ENCODE measurements around the gene FAM200A.
A peak's percentile ranks its signal among the peaks of the same experiment; 100 is the strongest.
"Not testable (repeated sequence)": the region's sequence is repeated elsewhere in the genome, so short reads cannot be mapped to it uniquely, and the experiment has no call there.

FAM200A gene

DNA sequence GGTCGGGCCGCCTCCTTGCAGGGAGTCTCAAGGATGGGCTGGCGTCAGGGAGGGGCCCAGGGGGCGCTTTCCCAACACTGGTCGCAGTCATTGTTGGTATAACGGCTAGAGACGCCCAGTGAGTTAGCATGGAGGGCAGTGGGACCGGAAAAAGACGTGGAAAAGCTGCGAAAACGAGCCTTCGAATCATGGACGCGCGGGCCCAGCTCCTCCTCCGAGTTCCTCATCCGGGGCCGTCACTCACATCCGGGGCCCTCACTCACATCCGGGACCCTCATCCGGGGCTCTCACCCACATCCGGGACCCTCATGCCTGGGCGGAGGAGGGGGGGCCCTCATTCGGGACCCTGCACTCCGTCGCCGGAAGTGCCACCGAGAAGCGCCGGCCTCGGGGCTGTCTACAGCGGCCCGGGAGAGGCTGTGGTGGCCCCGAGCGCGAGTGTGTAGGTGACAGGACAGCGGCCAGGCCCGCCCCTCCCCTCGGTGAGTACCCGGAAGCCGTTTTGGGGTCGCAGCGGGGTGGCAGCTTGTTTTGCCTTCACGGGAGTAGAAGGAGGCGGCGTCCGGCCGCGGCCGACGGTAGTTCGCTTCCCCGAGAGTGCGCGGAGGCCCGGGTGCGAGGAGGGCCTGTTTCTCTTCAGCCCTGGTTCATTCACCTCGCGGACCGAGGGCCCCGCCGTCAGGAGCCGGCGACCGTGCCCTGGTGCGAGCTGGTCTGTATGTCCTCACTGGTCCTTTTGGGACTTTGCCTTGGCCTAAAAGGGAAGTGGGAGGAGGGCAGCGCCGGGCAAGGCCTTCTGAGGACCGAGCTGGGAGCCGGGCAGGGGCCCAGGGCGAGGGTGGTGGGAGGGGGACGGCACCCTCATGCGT is 6.6 kb upstream of the FAM200A start, which contains the start of gene ZNF655:
ZNF655 (plus strand) TSS at position 337 of the 869 bp plus-strand sequence. CDS start 1,918 bp downstream, outside the sequence.
- peak; percentile 70 for DNase-seq

DNA sequence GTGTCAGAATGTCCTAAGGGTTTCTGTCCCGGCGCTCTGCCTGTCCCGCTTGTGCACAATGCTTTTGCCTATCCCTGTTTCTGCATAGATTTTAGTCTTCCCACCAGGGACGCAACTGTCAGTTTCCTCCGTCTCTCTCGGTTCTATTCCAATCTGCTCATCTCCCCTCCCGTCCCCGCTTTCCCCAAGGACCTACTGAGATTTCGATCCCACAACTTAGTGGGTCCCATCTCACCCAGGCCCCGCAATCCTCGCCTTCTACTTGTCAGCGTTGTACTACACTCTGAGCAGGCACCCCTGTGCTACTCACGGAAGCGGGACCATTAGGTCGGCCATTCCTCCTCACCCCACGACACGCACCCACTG is 6.0 kb upstream of the FAM200A start:
- no peak for DNase-seq

DNA sequence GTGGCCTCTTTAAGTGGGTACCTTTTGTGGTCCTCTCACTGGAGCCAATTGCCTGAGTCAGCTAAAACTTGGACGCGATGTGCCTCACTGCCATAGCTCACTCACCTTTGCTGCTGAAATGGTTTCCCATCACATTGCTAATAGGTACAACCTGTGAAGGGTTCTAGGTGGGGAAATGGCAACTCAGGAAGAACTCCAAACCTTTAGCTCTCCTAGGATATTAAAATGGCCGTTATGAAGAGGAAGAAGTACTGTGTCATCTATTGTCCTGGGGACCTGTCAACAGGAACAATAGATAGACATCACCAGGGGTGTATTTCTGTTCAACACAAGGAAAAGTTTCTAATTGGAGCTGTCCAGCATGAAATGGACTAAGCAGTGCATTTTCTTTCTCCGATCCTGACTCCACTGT is 5.3 kb upstream of the FAM200A start:
- DNase-seq: no peak

DNA sequence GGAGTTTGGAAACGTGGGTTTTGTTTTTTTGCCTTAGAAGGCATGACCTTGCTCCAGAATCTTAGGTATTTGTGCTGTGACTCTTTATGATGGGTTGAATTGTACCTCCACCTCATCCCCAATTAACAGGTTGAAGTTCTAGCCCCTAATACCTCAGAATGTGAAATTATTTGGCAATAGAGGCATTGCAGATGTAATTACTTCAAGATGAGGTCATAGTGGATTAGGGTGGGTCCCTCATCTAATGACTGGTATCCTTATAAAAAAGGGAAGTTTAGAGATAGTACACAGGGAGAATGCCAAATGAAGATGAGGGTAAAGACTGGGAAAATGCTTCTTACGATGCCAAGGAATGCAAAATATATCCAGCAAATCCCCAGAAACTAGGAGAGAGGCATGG is 3.0 kb upstream of the FAM200A start:
- no peak for DNase-seq

DNA sequence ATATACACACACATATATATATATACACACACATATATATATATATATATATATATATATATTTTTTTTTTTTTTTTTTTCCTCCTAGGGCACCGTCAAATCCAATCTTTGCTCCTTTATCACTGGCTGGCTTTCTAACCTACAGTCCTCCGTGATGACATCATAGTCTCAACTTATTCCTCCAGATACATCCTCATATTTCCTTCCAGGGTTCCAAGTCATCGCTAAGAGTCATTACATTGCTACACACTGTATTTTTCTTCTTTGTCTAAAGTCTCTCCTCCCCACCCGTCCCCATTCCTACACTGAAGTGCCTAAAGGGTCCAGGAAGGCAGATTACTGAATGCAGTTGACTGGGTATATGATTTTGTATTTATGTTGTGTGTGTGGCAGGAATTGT is 1.1 kb upstream of the FAM200A start:
- no peak for DNase-seq

DNA sequence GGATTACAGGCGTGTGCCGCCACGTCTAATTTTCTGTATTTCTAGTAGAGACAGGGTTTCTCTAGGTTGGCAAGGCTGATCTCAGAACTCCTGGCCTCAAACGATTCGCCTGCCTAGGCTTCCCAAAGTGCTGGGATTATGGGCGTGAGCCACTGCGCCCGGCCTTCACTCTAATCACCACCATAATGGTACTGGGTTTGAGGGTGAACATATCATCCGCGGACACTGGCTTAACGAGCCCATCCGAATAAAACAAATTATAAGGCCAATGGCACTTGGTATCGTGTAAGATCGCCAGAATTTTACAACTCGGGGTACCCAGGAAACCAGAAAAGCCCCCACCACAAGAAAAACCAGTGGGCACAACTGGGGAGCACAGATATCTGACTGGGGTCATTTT is 580 bp downstream of the FAM200A start:
- DNase-seq: no peak

DNA sequence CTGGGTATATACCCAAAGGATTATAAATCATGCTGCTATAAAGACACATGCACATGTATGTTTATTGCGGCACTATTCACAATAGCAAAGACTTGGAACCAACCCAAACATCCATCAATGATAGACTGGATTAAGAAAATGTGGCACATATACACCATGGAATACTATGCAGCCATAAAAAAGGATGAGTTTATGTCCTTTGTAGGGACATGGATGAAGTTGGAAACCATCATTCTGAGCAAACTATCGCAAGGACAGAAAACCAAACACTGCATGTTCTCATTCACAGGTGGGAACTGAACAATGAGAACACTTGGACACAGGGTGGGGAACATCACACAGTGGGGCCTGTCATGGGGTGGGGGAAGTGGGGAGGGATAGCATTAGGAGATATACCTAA is 2.4 kb downstream of the FAM200A start:
- DNase-seq: not testable (repeated sequence)

DNA sequence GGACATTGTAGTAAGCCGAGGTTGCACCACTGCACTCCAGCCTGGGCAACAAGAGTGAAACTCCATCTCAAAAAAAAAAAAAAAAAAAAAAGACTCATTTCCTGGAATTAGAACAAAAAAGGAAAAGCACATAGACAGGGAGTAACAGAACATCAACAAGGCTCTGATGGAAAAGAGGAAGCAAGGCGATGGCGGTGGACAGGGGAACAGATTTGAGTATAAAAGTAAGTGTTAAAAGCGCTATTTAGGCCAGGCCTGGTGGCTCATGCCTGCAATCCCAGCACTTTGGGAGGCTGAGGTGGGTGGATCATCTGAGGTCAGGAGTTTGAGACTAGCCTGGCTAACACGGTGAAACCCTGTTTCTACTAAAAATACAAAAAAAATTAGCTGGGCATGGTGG is 6.6 kb downstream of the FAM200A start:
- not testable (repeated sequence) for DNase-seq

DNA sequence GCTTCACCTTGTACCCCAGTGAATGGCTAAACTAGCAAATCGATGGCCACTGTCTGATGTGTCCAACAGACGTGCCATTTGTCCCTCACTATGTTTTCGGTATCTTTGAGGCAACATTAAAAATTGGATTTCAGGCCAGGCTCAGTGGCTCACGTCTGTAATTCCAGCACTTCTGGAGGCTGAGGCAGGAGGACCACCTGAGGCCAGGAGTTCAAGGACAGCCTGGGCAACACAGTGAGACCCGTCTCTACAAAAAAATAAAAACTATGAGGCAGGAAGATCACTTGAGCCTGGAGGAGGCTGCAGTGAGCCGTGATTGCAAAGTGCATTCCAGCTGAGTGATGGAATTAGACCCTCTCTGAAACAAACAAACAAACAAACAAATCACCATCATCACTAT is 8.0 kb downstream of the FAM200A start:
- DNase-seq: no peak

DNA sequence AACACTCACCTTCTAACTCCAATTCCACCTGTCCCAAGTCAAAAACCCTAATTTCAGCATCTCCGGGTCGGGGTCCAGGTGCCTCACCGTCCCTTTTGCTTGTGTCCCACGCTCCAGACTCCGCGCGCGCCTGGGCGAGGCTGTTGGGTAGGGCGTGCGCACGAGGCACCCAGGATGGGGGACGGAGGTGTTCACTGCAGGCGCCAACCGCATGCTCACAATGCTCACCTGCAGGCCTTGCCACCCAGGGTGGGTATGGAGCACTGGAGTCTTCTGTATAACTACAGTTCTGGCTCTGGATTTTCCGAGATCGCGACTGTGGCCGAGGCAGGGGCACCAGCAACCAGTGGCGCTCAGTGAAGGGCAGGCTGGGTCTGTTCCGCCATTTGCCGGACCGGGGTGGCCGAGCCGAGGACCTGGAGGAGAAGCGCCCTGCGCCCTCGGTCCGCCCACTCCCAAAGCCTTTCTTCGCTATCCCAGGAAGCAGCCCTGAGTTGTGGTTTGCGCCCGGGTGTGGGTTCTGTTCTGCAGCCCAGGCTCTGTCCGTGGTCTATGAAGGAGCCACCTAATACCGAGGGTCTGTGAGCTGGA is 8.7 kb downstream of the FAM200A start:
- DNase-seq: no peak

DNA sequence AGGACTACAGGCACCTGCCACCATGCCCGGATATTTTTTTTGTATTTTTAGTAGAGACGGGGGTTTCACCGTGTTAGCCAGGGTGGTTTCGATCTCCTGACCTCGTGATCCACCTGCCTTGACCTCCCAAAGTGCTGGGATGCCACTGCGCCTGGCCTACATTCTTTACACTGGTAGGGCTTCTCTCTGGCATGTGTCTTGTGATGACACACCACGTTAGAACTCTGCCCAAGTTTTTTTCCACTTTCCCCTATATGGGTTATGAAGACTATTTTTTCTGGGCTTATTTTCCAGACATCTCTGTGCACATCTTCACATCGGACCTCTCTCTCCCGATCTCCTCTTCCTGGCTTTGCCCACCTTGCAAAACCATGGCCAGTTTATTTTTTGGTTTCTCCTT is 10.7 kb downstream of the FAM200A start:
- DNase-seq: no peak

DNA sequence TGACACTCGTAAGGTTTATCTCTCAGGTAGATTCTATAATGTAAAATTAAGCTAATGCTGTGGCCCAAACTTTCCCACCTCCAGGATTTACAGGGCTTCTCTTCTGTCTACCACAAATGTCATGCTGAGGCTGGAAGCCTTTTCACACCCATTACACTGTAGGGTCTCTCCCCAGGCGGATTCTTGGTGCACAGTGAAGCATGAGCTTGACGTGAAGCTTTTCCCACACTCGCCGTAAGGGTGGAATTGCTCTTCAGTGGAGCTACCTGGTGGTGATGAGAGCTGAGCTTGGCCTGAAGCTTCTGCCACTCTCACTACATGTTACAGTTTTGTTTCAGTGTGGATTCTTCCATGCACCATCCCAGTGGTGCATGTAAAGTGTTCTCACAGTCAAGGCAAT is 11.4 kb downstream of the FAM200A start:
- DNase-seq: no peak

DNA sequence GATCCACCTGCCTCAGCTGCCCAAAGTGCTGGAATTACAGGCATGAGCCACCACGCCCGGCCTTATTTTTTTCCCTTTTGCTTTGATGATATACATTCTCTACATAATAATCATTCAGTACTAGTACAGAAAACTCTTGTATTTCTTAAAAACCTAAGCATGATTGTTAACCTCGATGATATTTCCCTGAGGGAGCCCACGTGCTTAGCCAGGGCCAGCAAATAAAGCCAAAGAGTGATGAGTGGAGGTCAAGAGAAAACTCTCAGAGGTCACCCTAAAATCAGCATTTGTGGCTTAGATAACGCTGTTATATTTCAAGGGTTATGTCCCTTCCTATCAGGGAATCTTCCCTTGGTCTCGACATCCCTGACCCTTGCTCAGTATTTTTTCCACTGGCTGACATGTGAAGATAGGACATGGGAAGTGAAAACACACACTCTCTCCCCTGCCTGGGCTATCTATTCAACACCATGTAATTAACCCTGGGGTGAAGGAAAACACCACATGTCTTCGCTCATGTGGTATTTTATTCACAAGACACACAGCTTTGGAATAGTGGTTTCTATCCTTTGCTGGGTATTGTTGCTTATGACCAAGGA is 12.6 kb downstream of the FAM200A start:
- DNase-seq: no peak

DNA sequence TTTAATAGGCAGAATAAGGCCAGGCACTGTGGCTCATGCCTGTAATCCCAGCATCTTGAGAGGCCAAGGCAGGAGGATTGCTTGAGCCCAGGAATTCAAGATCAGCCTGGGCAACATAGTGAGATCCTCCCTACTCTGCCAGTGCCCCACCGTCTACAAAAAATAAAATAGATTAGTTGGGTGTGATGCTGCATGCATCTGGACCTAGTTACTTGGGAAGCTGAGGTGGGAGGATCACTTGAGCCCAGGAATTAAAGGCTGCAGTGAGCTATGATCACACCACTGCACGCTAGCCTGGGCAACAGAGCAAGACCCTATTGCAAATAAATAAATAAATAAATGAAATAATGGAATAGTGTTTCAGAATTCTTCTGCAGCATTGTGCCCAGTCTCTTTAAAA is 16.2 kb downstream of the FAM200A start:
- no peak for DNase-seq

DNA sequence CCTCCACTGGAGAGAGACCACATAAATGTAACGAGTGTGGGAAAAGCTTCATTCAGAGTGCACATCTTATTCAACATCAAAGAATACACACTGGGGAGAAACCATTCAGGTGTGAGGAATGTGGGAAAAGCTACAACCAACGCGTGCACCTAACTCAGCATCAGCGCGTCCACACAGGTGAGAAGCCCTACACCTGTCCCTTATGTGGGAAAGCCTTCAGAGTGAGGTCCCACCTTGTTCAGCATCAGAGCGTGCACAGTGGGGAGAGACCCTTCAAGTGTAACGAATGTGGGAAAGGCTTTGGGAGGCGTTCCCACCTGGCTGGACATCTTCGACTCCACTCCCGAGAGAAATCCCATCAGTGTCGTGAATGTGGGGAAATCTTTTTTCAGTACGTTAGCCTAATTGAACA is 20.6 kb downstream of the FAM200A start:
- DNase-seq: no peak

DNA sequence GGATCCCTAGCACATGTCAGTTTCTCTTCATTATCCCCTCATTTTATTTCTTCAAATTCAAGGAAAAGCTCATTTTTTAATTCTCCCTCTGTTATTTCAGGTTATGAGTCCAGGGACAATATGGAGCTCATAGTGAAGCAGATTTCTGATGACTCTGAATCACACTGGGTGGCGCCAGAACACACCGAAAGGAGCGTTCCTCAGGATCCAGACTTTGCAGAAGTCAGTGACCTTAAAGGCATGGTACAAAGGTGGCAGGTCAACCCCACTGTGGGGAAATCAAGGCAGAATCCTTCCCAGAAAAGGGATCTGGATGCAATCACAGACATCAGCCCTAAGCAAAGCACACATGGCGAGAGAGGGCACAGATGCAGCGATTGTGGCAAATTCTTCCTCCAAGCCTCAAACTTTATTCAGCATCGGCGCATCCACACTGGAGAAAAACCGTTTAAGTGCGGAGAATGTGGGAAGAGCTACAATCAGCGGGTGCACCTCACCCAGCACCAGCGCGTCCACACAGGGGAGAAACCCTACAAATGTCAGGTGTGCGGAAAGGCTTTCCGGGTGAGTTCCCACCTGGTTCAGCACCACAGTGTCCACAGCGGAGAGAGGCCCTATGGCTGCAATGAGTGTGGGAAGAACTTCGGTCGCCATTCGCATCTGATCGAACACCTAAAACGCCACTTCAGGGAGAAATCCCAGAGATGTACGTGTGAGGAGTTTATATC is 26.0 kb downstream of the FAM200A start:
- DNase-seq: no peak

DNA sequence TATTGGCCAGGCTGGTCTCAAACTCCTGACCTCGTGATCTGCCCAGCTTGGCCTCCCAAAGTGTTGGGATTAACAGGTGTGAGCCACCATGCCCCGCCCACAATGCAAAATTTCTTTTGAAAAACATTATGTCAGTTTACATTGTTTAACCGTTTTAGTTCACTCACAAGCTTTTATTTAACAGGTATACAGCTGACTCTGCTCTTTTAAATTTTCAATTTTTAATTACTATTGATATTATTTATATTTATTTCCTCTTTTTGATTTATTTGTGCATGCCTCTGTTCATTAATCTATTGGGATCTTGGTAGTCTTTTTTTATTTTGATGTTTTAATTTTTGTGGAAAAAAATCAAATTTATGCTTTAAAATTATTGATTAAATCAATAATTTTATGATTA is 30.5 kb downstream of the FAM200A start:
- no peak for DNase-seq

DNA sequence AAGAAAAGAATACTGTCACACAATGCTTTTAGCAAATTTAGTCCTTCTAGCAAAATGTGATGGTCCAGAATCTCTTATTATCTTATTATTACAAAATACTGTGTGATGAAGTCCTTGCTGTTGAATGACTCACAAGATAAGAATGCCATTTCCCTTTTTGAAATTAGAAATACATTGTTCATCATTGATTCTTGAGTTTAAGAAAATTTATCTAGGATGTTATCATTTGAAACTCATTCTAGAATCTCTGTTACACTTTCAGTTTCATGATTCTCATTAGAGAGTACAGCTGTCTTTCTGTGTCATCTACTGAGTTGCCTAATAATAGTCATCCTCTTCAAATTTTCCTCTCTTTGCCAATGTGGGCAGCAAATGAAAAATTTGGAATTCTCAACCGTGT is 37.9 kb downstream of the FAM200A start:
- DNase-seq: no peak

DNA sequence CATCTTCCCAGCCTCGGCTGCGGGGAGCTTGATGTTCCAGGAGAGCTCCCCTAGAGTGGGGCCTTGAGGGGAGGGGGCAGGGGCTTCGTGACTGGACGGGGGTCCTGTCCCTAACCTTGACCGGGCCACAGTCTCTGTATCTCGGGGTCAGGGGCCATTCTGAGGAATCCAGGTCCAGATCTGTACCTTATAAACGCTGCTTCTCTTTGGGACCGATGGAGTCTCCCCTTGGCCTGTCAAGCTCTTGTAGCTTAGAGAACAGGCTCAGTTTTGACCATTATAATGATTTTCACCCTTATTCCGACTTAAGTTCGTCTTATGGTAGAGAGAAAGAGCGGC is 46.6 kb downstream of the FAM200A start:
- no peak for DNase-seq

DNA sequence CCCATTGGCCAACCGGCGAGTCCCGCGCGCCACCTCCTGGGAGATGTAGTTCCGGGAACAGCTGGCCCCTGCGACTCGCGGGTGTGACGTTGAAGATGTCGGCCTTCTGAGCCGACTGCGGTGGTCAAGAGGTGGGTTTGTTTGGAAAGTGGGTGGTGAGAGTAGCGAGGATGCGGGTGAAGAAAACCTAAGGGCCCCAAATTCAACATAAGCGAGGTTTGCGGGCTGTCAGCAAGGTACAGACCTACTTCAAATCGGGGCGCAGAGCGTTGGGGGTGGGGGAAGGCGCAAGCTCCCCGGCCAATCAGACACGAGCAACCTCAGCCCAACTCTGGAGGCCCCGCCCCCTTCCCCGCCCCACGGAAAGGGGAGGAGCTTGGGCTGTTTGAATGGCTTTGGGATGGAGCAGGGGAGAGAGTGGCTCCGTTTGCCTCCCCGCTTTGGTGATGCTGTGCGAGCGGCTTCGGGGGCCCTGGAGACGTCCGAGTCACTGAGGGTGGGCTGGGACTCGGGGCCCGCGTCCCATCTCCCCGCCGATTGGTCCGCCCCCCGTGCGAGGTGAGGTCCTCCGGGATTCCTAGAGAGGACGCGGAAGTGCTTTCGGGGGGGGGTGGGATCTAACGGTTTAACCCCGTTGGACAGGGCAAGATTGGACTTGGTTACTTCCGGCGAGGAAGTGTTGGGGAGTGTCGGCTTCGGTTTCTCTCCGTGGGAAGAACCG is 47.2 kb downstream of the FAM200A start, which contains the start of gene ZKSCAN5:
ZKSCAN5 (plus strand) TSS at position 60 of the 721 bp plus-strand sequence. CDS start 1,383 bp downstream, outside the sequence.
- peak; percentile 87 for DNase-seq

DNA sequence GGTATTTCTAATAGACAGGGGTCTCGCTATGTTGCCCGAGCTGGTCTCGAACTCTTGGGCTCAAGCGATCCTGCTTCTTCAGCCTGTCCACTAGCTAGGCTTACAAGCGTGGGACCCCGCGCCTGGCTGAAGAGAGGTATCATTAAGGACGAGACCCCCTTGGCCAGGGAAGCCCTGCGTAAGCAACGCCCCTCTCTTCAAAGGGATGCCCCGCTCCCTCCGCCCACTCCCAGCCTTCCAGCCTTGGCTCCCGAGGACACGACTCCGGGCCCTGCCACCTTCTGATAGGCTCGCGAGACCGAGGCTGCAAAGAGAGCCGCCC is 47.7 kb downstream of the FAM200A start:
- DNase-seq: no peak

DNA sequence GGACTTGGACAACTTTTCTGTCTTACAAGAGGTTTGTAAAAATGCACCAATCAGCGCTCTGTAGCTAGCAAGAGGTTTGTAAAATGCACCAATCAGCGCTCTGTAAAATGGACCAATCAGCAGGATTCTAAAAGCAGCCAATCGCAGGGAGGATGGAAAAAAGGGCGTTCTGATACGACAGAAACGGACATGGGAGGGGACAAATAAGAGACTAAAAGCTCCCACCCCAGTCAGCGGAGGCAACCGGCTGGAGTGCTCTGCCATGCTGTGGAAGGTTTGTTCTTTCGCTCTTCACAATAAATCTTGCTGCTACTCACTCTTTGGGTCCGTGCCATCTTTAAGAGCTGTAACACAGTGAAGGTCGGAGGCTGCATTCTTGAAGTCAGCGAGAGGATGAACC is 50.7 kb downstream of the FAM200A start:
- DNase-seq: not testable (repeated sequence)

DNA sequence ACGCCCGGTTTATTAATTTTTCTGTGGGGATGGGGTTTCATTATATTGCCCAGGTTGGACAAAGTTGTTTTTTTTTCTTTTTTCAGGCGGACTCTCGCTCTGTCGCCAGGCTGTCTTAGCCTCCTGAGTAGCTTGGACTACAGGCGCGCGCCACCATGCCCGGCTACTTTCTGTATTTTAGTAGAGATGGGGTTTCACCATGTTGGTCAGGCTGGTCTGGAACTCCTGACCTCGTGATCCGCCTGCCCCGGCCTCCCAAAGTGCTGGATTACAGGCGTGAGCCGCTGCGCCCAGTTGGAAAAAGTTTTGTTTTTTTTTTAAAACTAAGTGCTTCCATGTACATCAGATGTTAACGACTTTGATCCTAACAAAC is 51.3 kb downstream of the FAM200A start:
- DNase-seq: no peak

Data from NCI-H446 treated with DMSO at 0.1 percent for 48 hours (cell line).